Liver (tissue), 3 donors: ENCODE results near the gene PNPLA3.

Source experiments
- FOXA1 ChIP-seq: IDR thresholded peaks from 2 replicates; pipeline ENCODE4 v1.6.1; 2016; ENCODE audit warnings: antibody characterized with exemption
- GABPA ChIP-seq, 2 donors: IDR thresholded peaks in 1 of 2; conservative IDR thresholded peaks in 1 of 2; 2 replicates each; pipeline ENCODE4 v1.6.1; 2016; ENCODE audit warnings: antibody characterized with exemption in 2 of 2, mild to moderate bottlenecking in 1 of 2, moderate library complexity in 1 of 2
- JUND ChIP-seq, 2 donors: IDR thresholded peaks; 2 replicates each; pipeline ENCODE4 v1.6.1; 2016; ENCODE audit warnings: antibody characterized with exemption in 2 of 2
- NR2F2 ChIP-seq: IDR thresholded peaks from 2 replicates; pipeline ENCODE4 v1.6.1; 2016; ENCODE audit warnings: antibody characterized with exemption
- RAD21 ChIP-seq, 2 donors: IDR thresholded peaks; 2 replicates each; pipeline ENCODE4 v1.6.1; 2016; ENCODE audit warnings: antibody characterized with exemption in 2 of 2, mild to moderate bottlenecking in 2 of 2
- TAF1 ChIP-seq: conservative IDR thresholded peaks from 2 replicates; pipeline ENCODE4 v1.6.1; 2016; ENCODE audit warnings: antibody characterized with exemption, mild to moderate bottlenecking
- YY1 ChIP-seq: IDR thresholded peaks from 2 replicates; pipeline ENCODE4 v1.6.1; 2016; ENCODE audit warnings: antibody characterized with exemption, mild to moderate bottlenecking
- TF ChIP-seq, protein P1 (sequence below): fragments of 150-350 bp; IDR thresholded peaks from 2 replicates; pipeline ENCODE4 v1.5.1; 2017; ENCODE audit warnings: improper control_type of control experiment, low read depth, low read length; ENCODE audit not compliant: missing input control
- TF ChIP-seq, protein P2 (sequence below): IDR thresholded peaks from 2 replicates; pipeline ENCODE4 v1.6.1; 2016; ENCODE audit warnings: antibody characterized with exemption
- TF ChIP-seq, protein P3 (sequence below): IDR thresholded peaks from 2 replicates; pipeline ENCODE4 v1.6.1; 2016; ENCODE audit warnings: antibody characterized with exemption
- TF ChIP-seq, protein P4 (sequence below): IDR thresholded peaks from 2 replicates; pipeline ENCODE4 v1.6.1; 2016; ENCODE audit warnings: antibody characterized with exemption, mild to moderate bottlenecking
- donor health status: healthy.
- donor health status: healthy.

DNA sequence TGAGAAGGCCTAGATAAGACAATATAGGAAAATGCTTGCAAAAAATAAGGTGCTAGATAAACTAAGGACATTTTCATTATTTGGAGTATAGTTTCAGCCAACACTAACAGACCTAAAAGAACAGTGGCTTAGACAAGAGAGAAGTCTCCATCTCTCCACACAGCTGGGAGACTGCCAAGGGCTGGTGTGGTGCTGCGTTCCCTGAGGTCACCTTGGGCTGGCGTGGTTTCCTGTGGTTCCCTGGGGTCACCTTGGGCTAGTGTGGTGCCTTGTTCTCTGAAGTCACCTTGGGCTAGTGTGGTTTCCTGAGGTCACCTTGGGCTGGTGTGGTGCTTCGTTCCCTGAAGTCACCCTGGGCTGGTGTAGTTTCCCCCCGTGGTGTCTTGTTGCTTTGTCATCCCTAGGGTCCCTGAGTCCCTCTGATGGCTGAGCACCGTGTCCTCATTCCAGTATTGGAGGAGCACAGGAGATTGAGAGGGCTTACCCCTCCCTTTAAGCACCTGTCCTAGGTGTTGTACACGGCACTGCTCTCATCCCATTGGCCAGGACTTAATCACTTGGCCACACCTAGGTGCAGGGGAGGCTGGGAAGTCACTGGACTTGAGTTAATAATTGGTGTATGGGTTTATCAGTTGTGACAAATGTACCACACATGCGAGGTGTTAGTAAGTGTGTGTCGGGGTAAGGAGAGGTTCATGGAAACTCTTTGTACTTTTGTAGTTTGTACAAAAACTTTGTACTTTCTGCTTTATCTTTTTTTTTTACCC lies 46.6 kb downstream of the PNPLA3 start:
- TF ChIP-seq GABPA (IDR thresholded peaks at IDR 0.05 in 1 of 2, conservative IDR thresholded peaks at IDR 0.05 in 1 of 2) (no peak), RAD21 (IDR thresholded peaks at IDR 0.05) (no peak), YY1 (no peak), TAF1 (no peak), FOXA1 (no peak), JUND (IDR thresholded peaks at IDR 0.05) (no peak), NR2F2 (no peak)
- TF ChIP-seq, protein P1, sequence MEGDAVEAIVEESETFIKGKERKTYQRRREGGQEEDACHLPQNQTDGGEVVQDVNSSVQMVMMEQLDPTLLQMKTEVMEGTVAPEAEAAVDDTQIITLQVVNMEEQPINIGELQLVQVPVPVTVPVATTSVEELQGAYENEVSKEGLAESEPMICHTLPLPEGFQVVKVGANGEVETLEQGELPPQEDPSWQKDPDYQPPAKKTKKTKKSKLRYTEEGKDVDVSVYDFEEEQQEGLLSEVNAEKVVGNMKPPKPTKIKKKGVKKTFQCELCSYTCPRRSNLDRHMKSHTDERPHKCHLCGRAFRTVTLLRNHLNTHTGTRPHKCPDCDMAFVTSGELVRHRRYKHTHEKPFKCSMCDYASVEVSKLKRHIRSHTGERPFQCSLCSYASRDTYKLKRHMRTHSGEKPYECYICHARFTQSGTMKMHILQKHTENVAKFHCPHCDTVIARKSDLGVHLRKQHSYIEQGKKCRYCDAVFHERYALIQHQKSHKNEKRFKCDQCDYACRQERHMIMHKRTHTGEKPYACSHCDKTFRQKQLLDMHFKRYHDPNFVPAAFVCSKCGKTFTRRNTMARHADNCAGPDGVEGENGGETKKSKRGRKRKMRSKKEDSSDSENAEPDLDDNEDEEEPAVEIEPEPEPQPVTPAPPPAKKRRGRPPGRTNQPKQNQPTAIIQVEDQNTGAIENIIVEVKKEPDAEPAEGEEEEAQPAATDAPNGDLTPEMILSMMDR = no peak
- TF ChIP-seq, protein P2, sequence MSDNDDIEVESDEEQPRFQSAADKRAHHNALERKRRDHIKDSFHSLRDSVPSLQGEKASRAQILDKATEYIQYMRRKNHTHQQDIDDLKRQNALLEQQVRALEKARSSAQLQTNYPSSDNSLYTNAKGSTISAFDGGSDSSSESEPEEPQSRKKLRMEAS = no peak
- TF ChIP-seq, protein P3, sequence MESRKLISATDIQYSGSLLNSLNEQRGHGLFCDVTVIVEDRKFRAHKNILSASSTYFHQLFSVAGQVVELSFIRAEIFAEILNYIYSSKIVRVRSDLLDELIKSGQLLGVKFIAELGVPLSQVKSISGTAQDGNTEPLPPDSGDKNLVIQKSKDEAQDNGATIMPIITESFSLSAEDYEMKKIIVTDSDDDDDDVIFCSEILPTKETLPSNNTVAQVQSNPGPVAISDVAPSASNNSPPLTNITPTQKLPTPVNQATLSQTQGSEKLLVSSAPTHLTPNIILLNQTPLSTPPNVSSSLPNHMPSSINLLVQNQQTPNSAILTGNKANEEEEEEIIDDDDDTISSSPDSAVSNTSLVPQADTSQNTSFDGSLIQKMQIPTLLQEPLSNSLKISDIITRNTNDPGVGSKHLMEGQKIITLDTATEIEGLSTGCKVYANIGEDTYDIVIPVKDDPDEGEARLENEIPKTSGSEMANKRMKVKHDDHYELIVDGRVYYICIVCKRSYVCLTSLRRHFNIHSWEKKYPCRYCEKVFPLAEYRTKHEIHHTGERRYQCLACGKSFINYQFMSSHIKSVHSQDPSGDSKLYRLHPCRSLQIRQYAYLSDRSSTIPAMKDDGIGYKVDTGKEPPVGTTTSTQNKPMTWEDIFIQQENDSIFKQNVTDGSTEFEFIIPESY = no peak
- TF ChIP-seq, protein P4, sequence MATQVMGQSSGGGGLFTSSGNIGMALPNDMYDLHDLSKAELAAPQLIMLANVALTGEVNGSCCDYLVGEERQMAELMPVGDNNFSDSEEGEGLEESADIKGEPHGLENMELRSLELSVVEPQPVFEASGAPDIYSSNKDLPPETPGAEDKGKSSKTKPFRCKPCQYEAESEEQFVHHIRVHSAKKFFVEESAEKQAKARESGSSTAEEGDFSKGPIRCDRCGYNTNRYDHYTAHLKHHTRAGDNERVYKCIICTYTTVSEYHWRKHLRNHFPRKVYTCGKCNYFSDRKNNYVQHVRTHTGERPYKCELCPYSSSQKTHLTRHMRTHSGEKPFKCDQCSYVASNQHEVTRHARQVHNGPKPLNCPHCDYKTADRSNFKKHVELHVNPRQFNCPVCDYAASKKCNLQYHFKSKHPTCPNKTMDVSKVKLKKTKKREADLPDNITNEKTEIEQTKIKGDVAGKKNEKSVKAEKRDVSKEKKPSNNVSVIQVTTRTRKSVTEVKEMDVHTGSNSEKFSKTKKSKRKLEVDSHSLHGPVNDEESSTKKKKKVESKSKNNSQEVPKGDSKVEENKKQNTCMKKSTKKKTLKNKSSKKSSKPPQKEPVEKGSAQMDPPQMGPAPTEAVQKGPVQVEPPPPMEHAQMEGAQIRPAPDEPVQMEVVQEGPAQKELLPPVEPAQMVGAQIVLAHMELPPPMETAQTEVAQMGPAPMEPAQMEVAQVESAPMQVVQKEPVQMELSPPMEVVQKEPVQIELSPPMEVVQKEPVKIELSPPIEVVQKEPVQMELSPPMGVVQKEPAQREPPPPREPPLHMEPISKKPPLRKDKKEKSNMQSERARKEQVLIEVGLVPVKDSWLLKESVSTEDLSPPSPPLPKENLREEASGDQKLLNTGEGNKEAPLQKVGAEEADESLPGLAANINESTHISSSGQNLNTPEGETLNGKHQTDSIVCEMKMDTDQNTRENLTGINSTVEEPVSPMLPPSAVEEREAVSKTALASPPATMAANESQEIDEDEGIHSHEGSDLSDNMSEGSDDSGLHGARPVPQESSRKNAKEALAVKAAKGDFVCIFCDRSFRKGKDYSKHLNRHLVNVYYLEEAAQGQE = no peak
